ENCODE data around the gene C1QBP. TPM values are rescaled to one million over a fixed set of nuclear protein-coding genes. Genes with fewer than 3 reads are reported as not detected.

C1QBP gene
- 189 and 235 TPM in 2 replicates for total RNA-seq

GRCh38 chr17:5438716-5439445 lies at the start of gene C1QBP:
Gene C1QBP (minus strand): TSS chr17:5439155. CDS start chr17:5439073, 82 bp downstream.

DNA sequence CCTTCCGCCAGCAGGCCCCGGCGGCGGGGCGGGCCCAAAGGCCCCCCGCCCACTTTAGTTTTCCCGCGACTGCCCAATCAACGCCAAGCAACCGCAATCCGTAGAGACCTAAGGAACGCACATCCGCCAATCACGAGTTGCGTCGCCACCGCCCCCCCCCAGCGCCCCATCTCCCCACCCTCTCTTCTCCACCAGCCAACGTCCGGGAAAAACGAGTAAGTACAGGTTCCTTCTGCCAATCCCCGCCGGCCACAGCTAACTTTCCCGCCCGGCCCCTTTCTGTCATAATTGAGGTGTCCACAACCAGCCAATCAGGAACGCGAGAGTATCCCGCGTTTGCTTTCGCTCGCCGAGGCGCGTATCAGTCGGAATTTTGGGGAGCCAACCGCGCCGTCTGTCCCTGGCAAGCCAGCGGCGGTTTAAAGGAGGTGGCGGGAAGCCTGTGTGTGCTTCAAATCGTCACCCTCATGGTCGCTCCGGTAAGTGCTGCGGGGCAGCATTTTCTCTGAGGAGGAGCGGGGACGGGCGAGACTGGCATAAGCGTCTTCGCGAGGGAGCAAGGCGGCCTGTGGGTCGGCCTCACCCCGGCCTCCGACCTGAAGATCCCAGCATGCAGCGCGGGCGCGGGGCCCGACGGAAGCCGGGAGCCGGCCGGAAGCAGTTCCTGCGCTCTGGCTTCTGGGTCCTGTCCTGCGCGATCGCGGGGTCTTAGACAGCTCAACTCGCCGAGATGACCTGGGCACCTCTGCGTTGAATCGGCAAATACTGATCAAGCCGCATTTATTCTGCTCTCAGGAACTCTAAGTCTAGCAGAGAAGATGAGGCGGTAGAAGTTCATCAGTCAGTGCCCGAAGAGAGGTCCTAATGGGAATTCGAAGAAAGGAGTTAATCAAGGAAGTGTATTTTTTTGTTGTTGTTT lies 47.5 kb upstream of the C1QBP start, which contains the start of gene MIS12:
TSS of gene MIS12 (plus strand) at position 361 of the 919 bp plus-strand sequence. CDS start 2,297 bp downstream, outside the sequence.

GRCh38 chr17:5485270-5486205 lies 46.6 kb upstream of the C1QBP start, which contains the start of gene DERL2:
Gene DERL2 (minus strand): TSS chr17:5486178. CDS start chr17:5486161, 17 bp downstream.

GRCh38 chr17:5419959-5420653 lies 18.8 kb downstream of the C1QBP start, which contains the start of gene RPAIN:
Gene RPAIN (plus strand): TSS chr17:5420182. CDS start chr17:5420211, 29 bp downstream.

GRCh38 chr17:5419356-5419958 lies 19.5 kb downstream of the C1QBP start, which contains the start of gene NUP88:
Gene NUP88 (minus strand): TSS chr17:5419662. CDS start chr17:5419650, 12 bp downstream.

Other genes with a start within 250 kb of the C1QBP start
- gene ZNF594, start 247.3 kb downstream of the C1QBP start, total RNA-seq, result 1.8 and 12.4 TPM in 2 replicates
- gene SCIMP, start 204.3 kb downstream of the C1QBP start, total RNA-seq, result not detected in 2 replicates
- 23.7 and 24.8 TPM in 2 replicates for gene RABEP1, start 156.9 kb downstream of the C1QBP start, total RNA-seq
- gene NUP88, start 19.5 kb downstream of the C1QBP start, total RNA-seq, result 44.3 and 87.4 TPM in 2 replicates
- gene RPAIN, start 19.0 kb downstream of the C1QBP start, total RNA-seq, result 39.0 and 44.1 TPM in 2 replicates
- gene DHX33, start 29.8 kb upstream of the C1QBP start, total RNA-seq, result 7.6 and 10.1 TPM in 2 replicates
- gene DERL2, start 47.0 kb upstream of the C1QBP start, total RNA-seq, result 39.7 and 43.6 TPM in 2 replicates
- 14.2 and 21.7 TPM in 2 replicates for gene MIS12, start 47.4 kb upstream of the C1QBP start, total RNA-seq
- 34.5 and 40.4 TPM in 2 replicates for gene NLRP1, start 145.4 kb upstream of the C1QBP start, total RNA-seq

Data from epithelial cell of alveolus of lung (primary cell).